GM18507 (cell line): ENCODE results near the gene PSD4.

Experiments
- DNase-seq: peaks from one replicate; pipeline ENCODE4 v3.0.0; 2011; ENCODE audit warnings: low read depth; ENCODE audit not compliant: insufficient read length; ENCODE audit errors: extremely low spot score
- FAIRE-seq: peaks from 2 replicates; lab custom pipeline; 2011; peaks lifted over from hg19 to GRCh38; lab: Jason Lieb, UNC

The PSD4 gene

GRCh38 chr2:113180131-113180946 is 6.6 kb downstream of the PSD4 start:
- no peak for FAIRE-seq

GRCh38 chr2:113181258-113182051 is 7.7 kb downstream of the PSD4 start:
- FAIRE-seq = no peak
- DNase-seq = no peak

More at GRCh38 chr2:113180131-113180946, 6.6 kb downstream of the PSD4 start:
- DNase-seq = no peak

- FAIRE-seq = no peak
- DNase-seq = no peak
Observed at GRCh38 chr2:113182471-113183260, 8.9 kb downstream of the PSD4 start.

- FAIRE-seq (no peak), DNase-seq (no peak)
Observed at GRCh38 chr2:113183264-113183663, 9.5 kb downstream of the PSD4 start.

GRCh38 chr2:113183703-113184102 is 9.9 kb downstream of the PSD4 start:
- DNase-seq (no peak), FAIRE-seq (no peak)

- DNase-seq = no peak
- no peak for FAIRE-seq
Observed at GRCh38 chr2:113184531-113185230, 10.9 kb downstream of the PSD4 start.

GRCh38 chr2:113185664-113186432 is 12.1 kb downstream of the PSD4 start:
- DNase-seq = no peak
- FAIRE-seq = no peak

GRCh38 chr2:113186433-113186796 is 12.6 kb downstream of the PSD4 start:
- FAIRE-seq = no peak
- DNase-seq = no peak

GRCh38 chr2:113187771-113188170 is 14.0 kb downstream of the PSD4 start:
- FAIRE-seq (no peak), DNase-seq (no peak)

- DNase-seq (no peak), FAIRE-seq (no peak)
Observed at GRCh38 chr2:113190871-113191270, 17.1 kb downstream of the PSD4 start.

GRCh38 chr2:113192459-113193100 is 18.8 kb downstream of the PSD4 start:
- no peak for DNase-seq
- no peak for FAIRE-seq

- FAIRE-seq = no peak
- DNase-seq = no peak
Observed at GRCh38 chr2:113195923-113196501, 22.2 kb downstream of the PSD4 start.

GRCh38 chr2:113196839-113197238 is 23.1 kb downstream of the PSD4 start:
- no peak for DNase-seq
- FAIRE-seq = no peak

- DNase-seq = no peak
- FAIRE-seq = no peak
Observed at GRCh38 chr2:113197347-113198047, 23.7 kb downstream of the PSD4 start.

- FAIRE-seq = no peak
Observed at GRCh38 chr2:113198048-113198789, 24.4 kb downstream of the PSD4 start.

GRCh38 chr2:113198790-113199612 is 25.2 kb downstream of the PSD4 start:
- FAIRE-seq (no peak), DNase-seq (no peak)

More at GRCh38 chr2:113198048-113198789, 24.4 kb downstream of the PSD4 start:
- DNase-seq = no peak
